GM19395 (cell line): Measurements from ENCODE around the gene FAM20C.
"Not testable (repeated sequence)": the region's sequence is repeated elsewhere in the genome, so short reads cannot be mapped to it uniquely, and the experiment has no call there.

Experiments used
- ATAC-seq: cut with Tn5 transposase; IDR thresholded peaks from one replicate; pipeline ENCODE4 v1.9.1; 2021; ENCODE audit warnings: mild to moderate bottlenecking, moderate library complexity; ENCODE audit not compliant: unreplicated experiment

FAM20C gene

DNA sequence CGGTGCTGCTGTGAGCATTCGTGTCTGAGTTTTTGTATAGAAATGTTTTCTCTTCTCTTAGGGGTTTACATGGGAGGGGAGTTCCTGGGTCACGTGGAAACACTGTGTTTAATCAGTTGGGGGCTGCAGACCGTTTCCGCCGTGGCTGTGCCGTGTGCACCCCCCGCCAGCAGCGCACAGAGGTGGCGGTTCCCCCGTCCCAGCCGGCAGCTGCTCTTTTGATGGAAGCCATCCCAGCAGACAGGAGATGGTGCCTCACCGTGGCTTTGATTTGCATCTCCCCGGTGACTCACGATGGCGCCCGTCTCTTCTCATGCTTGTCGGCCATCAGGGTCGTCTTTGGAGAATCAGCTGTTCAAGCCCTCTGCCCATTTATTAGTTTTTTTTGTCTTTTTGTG is 62.7 kb downstream of the FAM20C start:
- ATAC-seq = no peak

DNA sequence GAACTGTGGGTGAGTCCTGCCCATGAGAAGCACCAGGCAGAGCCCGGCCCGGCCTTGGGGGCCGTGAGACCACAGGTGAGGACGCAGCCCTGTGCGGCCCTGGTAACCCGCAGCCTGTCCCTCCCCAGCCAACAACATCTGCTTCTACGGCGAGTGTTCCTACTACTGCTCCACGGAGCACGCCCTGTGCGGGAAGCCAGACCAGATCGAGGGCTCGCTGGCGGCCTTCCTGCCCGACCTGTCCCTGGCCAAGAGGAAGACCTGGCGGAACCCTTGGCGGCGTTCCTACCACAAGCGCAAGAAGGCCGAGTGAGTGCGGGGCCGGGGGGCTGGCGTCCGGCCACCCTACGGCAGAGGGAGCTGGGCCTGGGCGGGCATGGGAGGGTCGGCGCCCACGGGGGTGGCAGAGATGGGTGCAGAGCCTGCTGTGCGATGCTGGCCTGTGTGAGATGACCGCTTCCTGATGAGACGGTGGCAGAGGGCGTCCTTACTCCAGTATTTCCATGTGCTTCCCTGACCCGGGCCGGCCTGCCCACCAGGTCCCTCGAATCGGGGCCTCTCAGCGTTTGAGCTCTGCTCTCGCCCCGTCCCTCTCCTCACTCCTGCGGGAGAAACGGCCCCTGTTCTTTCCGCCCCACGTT is 63.5 kb downstream of the FAM20C start:
- ATAC-seq = no peak

DNA sequence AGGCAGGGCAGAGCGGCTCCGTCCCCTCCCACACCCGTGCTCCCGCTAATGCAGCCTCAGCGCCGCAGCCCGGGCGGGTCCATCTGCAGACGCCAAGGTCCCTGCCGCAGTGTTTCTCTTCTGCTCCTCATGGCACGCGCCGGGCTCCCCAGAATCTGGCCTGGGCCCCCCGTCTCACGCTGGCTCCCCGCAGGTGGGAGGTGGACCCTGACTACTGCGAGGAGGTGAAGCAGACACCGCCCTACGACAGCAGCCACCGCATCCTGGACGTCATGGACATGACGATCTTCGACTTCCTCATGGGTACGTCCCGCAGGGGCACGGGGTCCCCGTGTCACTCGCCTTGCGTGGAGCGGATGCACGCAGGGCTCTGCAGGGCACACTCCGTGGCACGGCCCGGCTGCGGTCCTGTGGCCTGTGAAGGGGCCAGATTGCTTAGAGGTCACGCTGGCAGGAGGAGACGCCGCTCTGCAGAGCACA is 64.1 kb downstream of the FAM20C start:
- no peak for ATAC-seq

DNA sequence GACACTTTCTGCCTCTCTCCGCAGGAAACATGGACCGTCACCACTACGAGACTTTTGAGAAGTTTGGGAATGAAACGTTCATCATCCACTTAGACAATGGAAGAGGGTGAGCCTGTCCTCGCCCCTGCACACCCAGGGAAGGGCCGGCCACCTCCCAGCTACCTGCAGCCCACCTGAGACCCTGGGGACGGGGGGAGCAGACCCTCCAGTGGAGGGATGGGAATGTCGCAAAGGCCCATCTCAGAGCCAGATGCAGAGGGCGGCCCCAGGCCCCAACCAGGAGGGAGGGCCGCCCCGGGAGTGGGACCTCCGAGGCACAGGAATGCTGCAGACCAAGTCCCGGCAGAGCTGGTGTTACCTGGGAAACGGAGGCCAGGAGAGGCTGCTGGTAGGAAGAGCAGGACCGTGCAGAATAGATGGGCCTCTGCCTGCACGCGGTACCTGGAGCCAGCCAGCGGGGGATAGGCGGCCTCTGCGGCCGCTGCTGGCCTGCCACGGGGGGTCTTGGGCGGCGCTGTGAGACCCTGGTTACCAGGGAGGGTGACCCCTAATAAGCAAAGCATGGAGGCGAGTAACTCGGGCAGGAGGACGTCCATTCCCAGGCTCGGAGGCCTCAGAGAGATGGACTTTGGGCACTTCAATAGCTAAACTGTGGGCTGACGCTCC is 64.7 kb downstream of the FAM20C start:
- ATAC-seq = no peak

DNA sequence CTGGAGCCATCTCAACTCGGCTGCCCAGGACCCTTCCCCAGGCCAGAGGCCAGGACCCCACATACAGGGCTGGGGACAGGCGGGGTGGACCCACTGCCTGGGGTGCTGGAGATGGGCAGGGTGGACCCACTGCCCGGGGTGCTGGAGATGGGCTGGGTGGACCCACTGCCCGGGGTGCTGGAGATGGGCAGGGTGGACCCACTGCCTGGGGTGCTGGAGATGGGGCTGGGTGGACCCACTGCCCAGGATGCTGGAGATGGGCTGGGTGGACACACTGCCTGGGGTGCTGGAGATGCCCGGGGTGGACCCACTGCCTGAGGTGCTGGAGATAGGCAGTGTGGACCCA is 65.2 kb downstream of the FAM20C start:
- no peak for ATAC-seq

DNA sequence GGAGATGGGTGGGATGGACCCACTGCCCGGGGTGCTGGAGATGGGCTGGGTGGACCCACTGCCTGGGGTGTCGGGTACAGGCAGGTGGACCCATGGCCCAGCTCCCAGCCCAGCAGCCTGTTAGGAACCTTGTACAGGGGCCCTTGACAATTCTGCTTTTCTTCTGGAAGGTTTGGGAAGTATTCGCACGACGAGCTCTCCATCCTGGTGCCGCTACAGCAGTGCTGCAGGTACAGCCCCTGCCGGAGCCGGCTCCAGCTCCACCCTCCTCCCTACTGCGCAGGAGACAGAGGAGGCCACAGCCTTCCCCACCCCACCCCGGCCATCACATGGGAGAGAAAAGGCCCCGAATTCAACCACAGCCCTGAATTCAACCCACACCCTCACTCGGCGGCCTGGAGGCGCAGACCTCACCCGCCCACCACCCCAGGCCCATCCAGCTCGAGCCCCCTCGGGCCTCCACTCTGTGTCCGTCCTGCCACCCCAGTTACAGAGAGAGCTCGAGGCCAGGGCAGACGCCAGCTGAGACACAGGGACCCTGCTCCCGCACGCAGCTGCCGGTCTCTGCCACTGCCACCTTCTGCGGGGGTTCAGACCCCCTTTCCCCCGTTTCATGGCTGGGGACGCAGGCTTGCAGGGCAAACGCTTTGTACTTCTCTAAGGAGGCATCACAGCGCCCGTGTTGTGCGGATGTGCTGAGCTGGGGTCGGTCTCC is 66.3 kb downstream of the FAM20C start:
- ATAC-seq = no peak

DNA sequence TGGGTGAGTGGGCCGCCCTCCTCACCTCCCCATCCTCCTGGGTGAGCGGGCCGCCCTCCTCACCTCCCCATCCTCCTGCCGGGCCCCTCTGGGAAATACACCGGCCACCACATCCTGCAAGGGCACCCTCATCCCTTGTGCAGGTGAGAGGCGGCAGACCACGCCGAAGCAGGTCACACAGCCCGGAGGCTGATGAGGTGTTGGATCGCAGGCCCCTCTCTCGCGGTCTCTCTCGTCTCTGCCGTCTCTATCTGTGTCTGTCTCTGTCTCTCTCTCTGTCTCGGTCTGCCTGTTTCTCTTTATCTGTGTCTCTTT is 66.8 kb downstream of the FAM20C start:
- ATAC-seq = no peak

DNA sequence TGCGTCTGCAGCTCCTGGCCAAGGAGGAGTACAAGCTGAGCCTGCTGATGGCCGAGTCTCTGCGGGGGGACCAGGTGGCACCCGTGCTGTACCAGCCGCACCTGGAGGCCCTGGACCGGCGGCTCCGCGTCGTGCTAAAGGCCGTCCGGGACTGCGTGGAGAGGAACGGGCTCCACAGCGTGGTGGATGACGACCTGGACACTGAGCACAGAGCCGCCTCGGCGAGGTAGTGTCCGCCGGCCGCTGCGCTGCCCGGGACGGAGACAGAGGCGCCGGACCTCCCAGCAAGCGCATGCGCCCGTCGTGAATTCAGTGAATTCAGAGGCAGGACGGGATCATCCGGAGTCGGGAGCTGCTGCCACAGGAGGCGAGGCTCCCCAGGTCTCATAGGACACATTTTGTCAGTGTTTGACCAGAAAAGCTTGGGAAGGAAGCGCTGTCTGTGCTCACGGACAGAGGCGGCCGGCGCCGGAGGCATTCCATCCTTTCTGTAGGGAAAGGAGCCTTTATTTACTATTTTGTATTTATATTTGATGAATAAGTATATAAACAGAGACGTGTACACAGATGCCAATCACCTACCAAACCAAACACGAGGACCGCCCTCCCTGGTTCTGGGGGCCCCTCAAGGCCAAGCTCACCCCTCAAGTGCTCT is 67.5 kb downstream of the FAM20C start:
- no peak for ATAC-seq

DNA sequence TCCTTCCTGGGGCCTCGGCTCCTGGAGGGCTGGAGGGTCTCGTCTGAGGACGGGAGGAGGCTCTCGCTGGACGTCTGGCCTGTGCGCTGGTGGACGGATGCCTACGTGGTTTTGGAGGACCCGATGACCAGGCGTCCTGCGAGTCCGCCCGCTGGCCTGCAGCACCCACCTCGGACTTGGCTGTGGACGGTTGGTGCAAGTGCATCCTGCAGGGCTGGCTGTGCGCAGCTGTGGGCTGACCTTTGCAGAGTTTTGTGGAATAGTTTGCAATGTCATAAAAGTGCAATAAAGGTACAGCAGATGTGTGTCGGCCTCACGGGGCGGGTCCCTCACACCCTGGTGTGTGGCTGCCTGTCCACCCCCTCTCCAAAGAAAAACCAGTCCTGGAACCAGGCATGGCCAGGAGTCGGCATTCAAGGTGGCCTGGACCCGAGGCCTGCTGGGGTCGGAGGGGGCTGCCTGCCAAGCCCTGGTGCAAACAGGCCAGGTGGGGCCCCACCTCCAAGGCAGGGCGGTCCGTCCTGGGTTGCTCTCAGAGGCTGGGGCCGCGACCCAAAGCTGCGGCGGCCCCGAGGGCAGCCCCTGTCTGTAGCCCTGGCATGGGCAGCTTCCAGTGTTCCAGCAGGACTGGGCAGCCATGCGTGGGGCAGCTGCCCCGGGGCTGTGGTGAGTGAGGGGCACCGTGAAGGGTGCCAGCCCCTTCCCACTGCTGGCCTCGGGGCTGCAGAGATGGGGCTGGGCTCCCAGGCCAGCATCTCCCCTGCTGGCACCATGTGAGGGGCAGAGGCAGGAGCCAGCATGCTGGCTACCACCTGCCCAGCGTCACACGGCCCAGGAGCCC is 68.3 kb downstream of the FAM20C start:
- ATAC-seq = no peak

DNA sequence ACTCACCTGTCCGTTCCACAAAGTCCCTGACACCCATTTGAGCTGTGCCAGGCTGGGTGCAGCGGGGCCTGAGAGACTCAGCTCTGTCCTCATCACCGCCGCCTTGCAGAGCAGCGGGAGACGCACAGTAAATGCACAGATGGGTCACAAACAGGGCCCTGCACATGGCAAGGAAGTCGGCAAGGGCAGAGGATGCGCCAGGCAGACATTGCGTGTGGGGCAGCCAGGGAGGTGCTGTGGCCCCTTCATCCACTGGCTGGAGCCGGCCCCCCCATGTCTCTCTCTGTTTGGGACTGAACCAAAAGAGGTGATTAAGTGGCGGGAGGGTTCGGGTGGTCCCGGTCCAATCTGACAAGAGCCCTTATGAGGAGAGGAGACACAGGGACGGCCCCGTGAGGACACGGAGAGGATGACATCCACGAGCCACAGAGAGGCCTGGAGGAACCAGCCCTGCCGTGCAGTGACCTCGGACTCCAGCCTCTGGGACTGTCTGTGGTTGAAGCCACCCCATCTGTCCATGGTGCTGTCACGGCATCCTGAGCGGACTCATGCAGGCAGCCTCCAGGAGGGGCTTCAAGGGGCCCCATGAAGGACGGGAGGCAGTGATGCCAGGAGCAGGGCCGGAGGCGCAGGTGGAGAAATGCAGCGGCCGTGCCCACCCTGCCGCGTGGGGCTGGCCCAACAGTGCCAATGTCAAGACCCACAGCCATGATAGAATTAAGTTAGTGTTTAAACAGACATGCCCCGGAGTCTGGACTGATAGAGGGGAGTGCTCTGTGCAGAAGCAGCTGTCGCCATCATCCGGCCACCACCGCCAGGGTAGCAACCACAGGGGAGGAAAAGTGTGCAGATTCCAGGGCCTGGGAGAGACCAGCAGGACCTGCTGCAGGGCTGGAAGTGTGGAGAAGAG is 69.2 kb downstream of the FAM20C start:
- ATAC-seq = no peak

DNA sequence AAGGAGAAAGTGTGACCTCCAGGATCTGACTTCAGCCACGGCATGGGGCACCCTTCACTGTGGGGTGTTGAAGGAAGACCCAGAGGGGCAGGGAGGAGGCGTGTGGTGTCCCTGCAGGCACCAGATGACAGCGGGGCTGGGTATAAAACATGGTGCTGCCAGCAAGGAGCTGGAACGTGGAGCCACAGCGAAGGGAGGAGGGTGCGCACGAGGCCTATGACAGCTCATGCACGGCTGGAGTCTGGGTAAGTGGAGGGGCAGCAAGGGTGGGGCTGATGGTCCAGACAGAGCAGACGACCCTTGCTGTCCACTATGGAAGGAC is 69.8 kb downstream of the FAM20C start:
- no peak for ATAC-seq

DNA sequence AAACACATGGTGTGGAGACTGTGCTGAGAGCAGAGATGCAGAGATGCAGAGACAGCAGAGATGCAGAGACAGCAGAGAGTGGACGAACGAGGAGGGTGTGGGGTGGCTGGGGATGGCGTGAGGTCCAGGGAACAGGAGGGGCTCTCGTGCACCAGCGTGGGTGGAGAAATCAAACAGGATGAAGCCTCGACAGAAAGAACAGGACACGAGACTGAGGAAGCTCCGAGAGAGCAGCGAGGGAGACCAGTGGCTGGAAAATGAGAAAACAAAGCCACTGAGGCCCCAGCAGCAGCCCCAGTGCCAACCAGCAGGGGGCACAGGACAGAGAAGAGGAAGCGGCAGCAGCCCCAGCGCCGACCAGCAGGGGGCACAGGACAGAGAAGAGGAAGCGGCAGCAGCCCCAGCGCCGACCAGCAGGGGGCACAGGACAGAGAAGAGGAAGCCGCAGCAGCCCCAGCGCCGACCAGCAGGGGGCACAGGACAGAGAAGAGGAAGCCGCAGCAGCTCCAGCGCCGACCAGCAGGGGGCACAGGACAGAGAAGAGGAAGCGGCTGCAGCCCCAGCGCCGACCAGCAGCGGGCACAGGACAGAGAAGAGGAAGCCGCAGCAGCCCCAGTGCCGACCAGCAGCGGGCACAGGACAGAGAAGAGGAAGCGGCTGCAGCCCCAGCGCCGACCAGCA is 70.4 kb downstream of the FAM20C start:
- not testable (repeated sequence) for ATAC-seq

DNA sequence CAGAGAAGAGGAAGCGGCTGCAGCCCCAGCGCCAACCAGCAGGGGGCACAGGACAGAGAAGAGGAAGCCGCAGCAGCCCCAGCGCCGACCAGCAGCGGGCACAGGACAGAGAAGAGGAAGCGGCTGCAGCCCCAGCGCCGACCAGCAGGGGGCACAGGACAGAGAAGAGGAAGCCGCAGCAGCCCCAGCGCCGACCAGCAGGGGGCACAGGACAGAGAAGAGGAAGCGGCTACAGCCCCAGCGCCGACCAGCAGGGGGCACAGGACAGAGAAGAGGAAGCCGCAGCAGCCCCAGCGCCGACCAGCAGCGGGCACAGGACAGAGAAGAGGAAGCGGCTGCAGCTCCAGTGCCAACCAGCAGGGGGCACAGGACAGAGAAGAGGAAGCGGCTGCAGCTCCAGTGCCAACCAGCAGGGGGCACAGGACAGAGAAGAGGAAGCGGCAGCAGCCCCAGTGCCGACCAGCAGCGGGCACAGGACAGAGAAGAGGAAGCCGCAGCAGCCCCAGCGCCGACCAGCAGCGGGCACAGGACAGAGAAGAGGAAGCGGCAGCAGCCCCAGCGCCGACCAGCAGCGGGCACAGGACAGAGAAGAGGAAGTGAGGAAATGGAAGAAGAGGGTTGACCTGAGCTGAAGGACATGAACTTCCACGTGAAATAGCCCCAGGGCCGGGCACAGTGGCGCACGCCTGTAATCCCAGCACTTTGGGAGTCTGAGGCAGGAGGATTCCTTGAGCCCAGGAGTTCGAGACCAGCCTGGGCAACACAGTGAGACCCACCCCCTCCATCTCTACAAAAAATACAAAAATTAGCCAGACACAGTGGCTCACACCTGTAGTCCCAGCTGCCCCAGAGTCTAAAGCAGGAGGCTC is 71.3 kb downstream of the FAM20C start:
- ATAC-seq = not testable (repeated sequence)

DNA sequence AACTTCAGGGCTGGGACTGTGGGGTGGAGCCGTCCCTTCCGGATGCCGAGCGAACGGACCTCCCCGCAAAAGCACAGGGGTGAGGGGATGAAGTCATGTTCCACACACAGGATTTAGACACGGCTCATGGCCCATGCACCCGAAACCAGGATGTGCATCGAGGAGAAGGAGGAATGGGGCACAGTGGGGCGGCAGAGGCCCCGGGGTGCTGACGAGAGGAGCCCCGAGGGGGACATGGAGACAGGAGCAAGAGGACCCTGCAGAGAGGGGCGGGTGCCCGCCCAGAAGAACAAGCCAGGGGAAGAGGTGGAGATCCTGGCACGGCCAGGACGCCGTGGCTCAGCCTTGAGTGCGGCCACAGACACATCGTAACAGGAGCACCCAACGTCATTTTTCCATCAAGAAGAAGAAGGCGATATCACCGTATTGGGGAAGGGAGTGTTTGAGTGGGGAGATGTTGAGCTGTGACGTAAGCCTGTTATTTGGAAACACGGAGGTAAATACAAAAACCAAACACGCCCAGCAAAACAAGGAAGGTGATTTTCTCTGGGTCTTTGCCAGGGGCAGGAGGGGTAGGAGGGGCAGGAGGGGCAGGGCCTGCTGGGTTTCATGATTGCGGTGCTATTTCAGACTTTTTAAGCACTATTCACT is 72.3 kb downstream of the FAM20C start:
- no peak for ATAC-seq

DNA sequence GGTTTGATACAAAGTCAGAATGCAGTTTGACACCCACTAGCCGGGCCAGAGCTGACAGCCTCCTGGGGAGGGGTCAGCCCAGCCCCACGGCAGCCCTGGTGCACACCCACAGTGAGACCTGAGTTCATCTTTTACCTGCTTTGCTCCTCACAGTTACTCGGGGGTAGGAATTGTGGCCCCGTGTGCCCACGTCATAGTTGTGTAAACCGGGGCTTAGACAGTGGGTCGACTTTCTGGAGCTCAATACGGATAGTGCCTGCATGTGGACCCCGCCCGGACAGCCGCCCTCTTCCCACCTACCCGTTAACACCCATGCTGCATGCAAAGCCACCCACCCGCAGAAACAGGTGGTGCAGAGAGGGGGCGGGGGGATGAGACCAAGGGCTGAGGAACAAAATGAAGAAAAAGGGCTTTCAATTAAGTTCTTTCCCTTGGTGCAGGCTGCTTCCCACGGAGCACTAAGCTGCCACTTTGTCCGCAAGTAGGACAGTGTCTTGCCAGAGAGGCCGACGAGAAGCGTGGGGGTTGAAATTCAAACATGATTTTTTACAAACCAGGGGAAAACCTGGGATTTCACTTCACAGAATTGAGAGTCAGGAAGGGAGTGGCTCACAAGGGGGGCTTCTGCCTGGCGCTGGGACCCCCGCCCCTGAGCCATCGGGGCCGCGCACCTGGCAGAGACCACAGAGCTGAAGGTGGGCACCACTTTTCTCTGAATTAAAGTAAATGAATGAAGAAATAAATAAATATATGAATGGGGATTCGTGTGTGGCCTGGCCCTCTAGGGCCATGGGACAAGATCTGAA is 73.0 kb downstream of the FAM20C start:
- no peak for ATAC-seq

DNA sequence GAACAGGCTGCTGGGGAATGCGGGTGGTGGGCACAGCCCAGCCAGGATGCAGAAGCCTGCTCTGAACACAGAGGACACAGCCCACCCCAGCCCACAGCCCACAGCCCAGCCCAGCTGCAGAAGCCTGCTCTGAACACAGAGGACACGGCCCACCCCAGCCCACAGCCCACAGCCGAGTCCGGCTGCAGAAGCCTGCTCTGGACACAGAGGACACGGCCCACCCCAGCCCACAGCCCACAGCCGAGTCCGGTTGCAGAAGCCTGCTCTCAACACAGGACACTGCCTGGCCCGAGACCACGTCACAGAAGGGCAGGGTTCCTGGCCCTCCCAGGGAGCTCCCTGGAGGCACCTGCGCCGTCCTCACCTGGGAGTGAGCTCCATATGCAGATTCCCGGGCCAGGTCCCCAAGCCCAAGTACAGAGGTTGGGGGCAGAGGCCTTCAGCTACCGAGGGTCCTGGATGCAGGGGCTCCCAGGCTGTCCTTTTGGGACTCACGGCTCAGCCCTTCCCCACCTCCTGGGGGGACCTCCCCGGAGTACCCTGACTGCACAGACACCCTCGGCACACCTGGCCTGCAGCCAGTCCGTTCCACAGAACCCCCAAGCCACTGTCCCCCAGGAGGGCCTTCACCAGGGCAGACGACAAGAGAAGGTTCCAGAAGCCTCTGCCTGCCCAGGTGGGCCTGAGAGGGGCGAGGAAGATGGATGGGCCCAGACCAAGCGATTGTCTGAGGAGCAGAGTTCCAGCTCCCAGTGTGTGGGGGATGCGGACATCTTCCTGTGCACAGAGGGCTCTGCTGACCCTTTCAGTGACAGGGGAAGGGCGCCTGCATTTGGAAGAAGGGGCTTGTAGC is 73.9 kb downstream of the FAM20C start:
- no peak for ATAC-seq
